GM18909 (cell line): ENCODE measurements around the gene DPYSL4.

Experiments used
- ATAC-seq: cut with Tn5 transposase; IDR thresholded peaks from one replicate; pipeline ENCODE4 v1.9.1; 2021; ENCODE audit warnings: mild to moderate bottlenecking; ENCODE audit not compliant: unreplicated experiment, poor library complexity

Gene DPYSL4

DNA sequence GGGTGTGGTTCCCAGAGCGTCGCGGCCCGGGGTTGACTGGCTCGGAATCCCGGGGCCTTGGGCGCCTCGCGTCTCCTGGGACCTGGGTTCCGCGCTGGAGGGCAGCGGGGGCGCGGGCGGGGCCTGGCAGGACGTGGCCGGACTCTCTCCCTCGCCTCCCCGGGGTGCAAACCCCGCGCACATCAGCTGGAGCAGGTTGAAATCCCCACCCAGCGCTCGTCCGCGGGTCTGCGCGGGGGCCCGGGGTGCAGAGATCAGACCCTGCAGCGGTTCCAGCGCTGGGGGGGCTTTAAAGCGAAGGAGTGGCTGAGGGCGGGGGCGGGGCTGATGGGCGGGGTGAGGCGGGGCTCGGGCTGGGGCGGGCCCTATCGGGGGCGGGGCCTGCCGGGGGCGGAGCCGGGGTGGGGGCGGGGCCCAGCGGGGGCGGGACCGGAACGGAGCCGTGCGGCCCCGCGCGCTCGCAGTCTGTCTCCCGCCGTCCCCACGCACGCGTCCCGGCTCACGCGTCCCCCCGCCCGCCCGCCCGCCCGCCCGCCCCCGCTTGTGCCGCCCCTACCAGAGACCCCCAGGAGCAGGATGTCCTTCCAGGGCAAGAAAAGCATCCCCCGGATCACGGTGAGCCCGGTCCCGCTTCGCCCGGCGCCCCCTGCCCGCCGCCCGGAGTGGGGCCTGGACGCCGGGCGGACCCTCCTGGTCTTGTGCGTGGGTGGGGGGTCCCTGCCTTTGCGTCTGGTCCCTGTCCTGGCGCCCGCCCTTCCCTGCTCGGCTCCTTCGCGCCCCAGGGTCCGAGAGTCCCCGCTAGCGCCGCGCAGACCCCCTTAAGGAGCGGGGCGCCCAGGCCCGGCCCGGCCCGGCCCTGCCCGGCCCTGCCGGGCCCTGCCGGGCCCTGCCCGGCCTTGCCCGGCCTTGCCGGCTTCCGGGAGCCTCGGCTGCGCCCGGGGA lies at the start of gene DPYSL4:
DPYSL4 (plus strand) TSS at position 461 of the 942 bp plus-strand sequence; CDS start at position 577, 116 bp downstream.
- no peak for ATAC-seq

DNA sequence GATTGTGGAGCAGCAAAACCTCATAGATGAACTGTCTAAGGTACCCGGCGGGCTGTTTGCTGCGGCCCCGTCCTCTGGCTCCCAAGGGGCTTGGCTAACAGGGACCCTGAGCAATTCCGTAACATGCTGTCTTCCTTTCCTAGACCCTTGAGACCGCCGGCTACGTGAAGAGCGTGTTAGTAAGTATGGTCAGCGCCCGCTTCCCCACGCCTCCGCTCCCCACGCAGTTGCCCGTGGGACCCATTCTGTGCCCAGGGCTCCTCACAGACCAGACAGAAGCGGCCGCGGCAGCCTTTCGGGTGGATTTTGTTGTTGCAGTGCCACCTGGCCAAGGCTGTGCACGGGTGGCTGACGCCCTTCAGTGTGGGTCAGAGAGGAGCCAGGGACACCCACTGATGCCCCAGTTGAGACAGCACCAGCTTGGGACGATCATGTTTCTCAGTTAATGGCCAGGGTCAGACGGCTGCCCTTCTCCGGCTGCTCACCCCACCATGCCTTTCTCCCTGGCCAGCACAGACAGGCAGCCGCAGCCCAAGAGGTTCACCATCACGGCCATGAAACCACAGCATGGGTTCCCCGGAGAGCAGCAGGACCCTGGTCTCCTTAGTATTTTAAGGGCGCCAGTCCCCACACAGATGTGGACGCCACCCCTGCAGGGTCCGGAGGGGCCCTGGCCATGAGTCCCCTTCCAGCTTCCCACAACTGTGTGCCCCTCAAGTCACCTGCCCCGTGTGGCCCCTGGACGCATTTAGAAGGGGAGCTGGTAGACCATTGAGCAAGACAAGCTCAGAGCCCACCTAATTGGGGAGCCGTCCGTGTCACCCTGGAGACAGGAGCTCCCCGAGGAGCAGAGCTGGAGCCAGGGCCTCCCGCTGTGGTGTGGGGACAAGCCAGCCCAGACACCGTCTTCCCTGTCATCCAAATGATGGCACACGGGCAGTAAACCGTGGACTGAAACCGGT lies 49.4 kb upstream of the DPYSL4 start:
- no peak for ATAC-seq

DNA sequence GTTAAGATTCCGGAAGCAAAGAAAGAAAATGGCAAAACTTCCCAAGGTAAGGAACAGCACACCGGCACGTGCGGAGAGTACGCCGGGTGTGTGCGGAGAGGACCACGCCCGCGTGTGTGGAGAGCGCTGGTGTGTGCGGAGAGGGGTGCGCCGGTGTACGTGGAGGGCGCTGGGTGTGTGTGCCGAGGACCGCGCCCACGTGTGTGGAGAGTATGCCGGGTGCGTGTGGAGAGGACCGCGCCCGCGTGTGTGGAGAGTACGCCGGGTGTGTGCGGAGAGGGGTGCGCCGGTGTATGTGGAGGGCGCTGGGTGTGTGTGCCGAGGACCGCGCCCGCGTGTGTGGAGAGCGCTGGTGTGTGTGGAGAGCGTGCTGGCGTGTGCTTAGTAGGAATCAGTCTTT lies 48.6 kb upstream of the DPYSL4 start:
- ATAC-seq = no peak

- ATAC-seq = no peak
Measured at GRCh38 chr10:132138596-132138995, 48.2 kb upstream of the DPYSL4 start.

DNA sequence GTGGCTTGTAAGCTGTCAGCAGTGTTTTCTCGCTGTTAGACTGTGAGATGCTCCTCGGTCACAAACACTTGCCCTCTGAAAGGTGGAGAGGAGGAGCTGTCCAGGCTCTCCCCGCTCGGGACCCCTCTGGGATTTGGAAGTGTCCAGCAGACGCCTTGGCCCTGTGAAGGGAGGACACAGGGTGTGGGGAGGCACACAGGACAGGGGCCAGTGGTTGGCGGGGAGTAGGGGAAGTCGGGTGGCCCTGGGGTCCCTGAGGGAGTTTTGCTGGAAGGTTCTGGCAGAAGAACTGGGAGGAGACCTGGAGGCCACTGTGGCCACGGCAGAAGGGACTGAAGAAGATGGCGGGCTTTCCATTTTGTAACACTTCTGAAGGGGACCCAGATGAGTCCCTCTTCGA lies 47.2 kb upstream of the DPYSL4 start:
- ATAC-seq = no peak

DNA sequence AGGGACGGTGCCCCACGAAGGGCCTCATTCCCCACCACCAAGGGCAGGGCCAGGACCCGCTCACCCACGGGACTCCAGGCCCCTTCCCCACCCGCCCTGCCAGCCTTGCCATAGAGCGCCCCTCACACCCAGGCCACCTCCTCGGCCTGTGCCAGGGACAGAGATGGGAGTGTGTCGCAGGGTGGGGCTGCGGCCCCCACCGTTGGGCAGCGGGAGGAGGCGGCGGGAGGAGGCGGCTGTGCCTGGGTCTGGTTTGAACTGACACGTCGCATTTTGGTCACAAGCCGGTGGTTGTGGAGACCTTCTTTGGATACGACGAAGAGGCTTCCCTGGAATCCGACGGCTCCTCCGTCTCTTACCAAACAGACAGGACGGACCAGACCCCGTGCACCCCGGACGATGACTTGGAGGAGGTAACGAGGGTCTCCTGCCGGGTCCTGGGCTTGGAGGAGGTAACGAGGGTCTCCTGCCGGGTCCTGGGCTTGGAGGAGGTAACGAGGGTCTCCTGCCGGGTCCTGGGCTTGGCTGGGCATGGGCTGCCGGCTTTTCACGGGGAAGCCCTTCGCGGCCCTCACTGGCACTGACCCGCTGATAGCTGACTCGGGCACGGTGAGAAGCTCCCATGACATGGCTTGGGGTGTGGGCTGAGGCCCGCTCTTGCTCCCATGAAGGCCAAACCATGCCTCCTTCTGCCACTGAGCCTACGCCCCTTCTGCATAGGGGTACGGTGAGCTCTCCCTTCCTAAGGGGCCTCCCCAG lies 46.4 kb upstream of the DPYSL4 start:
- no peak for ATAC-seq

DNA sequence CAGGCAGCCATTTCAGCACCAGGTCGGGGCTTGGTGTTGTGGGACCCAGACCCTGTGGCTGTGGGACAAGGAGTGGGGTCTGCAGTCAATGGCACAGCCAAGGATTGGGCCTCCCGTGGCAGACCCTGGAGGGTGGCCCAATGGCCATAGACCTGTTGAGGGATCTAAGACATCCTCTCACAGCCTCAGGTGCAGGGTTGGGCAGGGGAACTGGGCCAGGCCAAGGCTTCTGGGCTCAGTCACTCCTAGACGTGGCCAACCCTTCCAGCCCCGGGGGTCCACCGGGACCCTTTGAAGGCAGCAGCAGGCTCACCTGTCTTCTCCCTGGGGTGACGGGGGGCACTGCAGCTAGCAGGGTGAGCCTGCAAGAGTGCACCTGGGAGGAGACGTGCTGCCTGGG lies 45.7 kb upstream of the DPYSL4 start:
- ATAC-seq = no peak

- ATAC-seq = no peak
Measured at GRCh38 chr10:132141526-132142395, 45.0 kb upstream of the DPYSL4 start.

GRCh38 chr10:132142396-132143161 lies 44.2 kb upstream of the DPYSL4 start:
- peak; percentile 63 for ATAC-seq

- ATAC-seq = no peak
Measured at GRCh38 chr10:132143162-132143561, 43.6 kb upstream of the DPYSL4 start.

GRCh38 chr10:132144086-132144485 lies 42.7 kb upstream of the DPYSL4 start:
- no peak for ATAC-seq

GRCh38 chr10:132145002-132145401 lies 41.7 kb upstream of the DPYSL4 start:
- ATAC-seq = no peak

DNA sequence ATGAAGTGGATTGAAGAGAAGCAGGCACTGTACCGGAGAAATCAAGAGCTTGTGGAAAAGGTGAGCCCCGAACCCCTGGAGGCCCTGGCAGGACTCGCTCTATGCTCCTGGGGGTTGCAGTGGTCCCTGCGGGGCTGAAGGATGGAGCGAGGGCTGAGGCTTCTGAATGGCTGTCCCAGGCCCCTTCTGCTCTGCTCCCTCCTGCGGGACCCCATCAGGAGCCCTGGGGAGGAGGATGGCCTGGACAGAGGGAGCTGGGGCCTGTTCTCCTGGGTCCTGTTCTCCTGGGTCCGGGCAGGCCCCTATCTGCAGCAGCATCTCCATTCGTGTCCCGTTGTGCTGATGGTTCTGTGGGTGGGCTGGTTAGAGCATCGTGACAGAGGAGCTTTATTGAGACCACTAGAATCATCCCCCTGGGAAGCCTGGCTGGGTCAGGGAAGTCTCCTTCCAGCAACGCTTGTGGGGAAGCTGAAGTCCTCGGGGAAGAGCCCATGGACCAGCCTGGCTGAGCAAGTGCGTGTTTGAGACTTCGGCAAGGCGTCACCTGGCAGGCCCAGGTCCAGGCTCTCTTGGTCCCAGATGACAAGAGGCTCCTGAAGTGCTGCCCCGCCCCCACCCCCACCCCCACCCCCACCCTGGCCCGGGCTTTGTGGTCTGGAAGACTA lies 41.1 kb upstream of the DPYSL4 start:
- no peak for ATAC-seq

- ATAC-seq = no peak
Measured at GRCh38 chr10:132146271-132146671, 40.5 kb upstream of the DPYSL4 start.

- no peak for ATAC-seq
Measured at GRCh38 chr10:132146941-132147915, 39.5 kb upstream of the DPYSL4 start.

- ATAC-seq = no peak
Measured at GRCh38 chr10:132148261-132149251, 38.2 kb upstream of the DPYSL4 start.
